PC-9 (cell line): ENCODE measurements around the gene LAG3. TPM values are rescaled to one million over a fixed set of nuclear protein-coding genes. Genes with fewer than 3 reads are reported as not detected.
A peak's percentile ranks its signal among the peaks of the same experiment; 100 is the strongest.

Experiments
- BruUV-seq: library from RNA; stranded (reverse); fragments of 400-500 nt; replicated peaks from 2 replicates; lab custom pipeline; 2021; lab: Mats Ljungman, UMichigan
- CTCF ChIA-PET: fragments of 300-600 bp; sonication (Branson Sonifier 250); formaldehyde crosslinking; loops from one replicate; lab custom pipeline; 2022; ENCODE audit warnings: antibody characterized with exemption; lab: Charles Lee
- POLR2A ChIA-PET: fragments of 300-600 bp; sonication (Branson Sonifier 250); formaldehyde crosslinking; loops from one replicate; lab custom pipeline; 2022; ENCODE audit warnings: antibody characterized with exemption; ENCODE audit not compliant: unreplicated experiment; lab: Charles Lee
- DNase-seq, 2 experiments: peaks; one replicate each; pipeline versions ENCODE4 v3.0.0 to v3.0.0-alpha.2; 2015 to 2022; ENCODE audit warnings: mixed read lengths in 1 of 2
- H2AFZ ChIP-seq: fragments of 200-600 bp; sonication (generic); 2 replicates; pipeline ENCODE4 v1.8.1; 2017; ENCODE audit warnings: antibody characterized with exemption
- H3F3A ChIP-seq: fragments of 200-600 bp; sonication (generic); 2 replicates; pipeline ENCODE4 v1.8.1; 2017; ENCODE audit warnings: antibody characterized with exemption, mild to moderate bottlenecking, low read depth; ENCODE audit not compliant: insufficient read depth
- H3K27ac ChIP-seq: fragments of 200-600 bp; sonication (generic); 2 replicates; pipeline ENCODE4 v1.6.1; 2016; ENCODE audit warnings: mixed run types
- H3K27me3 ChIP-seq: fragments of 200-600 bp; sonication (generic); 2 replicates; pipeline ENCODE4 v1.6.1; 2016; ENCODE audit warnings: low read depth, mixed run types; ENCODE audit not compliant: insufficient read depth
- H3K36me3 ChIP-seq: fragments of 200-600 bp; sonication (generic); 2 replicates; pipeline ENCODE4 v1.6.1; 2016; ENCODE audit warnings: low read depth, mixed run types
- H3K4me1 ChIP-seq: fragments of 200-600 bp; sonication (generic); replicated peaks from 2 replicates; pipeline ENCODE4 v1.6.1; 2016; ENCODE audit warnings: mixed run types; ENCODE audit not compliant: insufficient read depth
- H3K4me2 ChIP-seq: fragments of 200-600 bp; sonication (generic); 2 replicates; pipeline ENCODE4 v1.6.1; 2017; ENCODE audit warnings: mixed run types
- H3K4me3 ChIP-seq: fragments of 200-600 bp; sonication (generic); 2 replicates; pipeline ENCODE4 v1.6.1; 2016; ENCODE audit warnings: mixed run types
- H3K79me2 ChIP-seq: fragments of 200-600 bp; sonication (generic); 2 replicates; pipeline ENCODE4 v1.6.1; 2017; ENCODE audit warnings: low read depth, mixed run types
- H3K9me2 ChIP-seq: fragments of 200-600 bp; sonication (generic); 2 replicates; pipeline ENCODE4 v1.8.1; 2017; ENCODE audit warnings: mild to moderate bottlenecking; ENCODE audit not compliant: insufficient read depth
- H3K9me3 ChIP-seq: fragments of 200-600 bp; sonication (generic); 2 replicates; pipeline ENCODE4 v1.8.1; 2016; ENCODE audit warnings: low read depth; ENCODE audit not compliant: insufficient read depth
- H4K20me1 ChIP-seq: fragments of 200-600 bp; sonication (generic); 2 replicates; pipeline ENCODE4 v1.8.1; 2017; ENCODE audit not compliant: insufficient read depth
- CTCF ChIP-seq: fragments of 200-600 bp; sonication (generic); conservative IDR thresholded peaks from 2 replicates; pipeline ENCODE4 v1.6.1; 2017; ENCODE audit warnings: mixed run types, antibody characterized with exemption, mild to moderate bottlenecking, moderate library complexity
- EZH2 ChIP-seq: fragments of 200-600 bp; sonication (generic); IDR thresholded peaks from 2 replicates; pipeline ENCODE4 v1.8.0; 2017; ENCODE audit warnings: antibody characterized with exemption, low read depth
- intact Hi-C: fragments of 100-400 bp; cut with micrococcal nuclease; formaldehyde crosslinking; loops from one replicate; pipeline ENCODE4 v1.10.0; 2022; ENCODE audit not compliant: unreplicated experiment
- total RNA-seq: library from RNA; stranded (reverse); gene quantifications from 2 replicates; pipeline ENCODE4 v1.2.3, GENCODE V29; 2021

LAG3 gene
- total RNA-seq, 1 experiment from 2014 or later: 10.5 TPM

- no peaks in the 10 kb centered on the region for H4K20me1 ChIP-seq
- CTCF ChIA-PET: interaction anchor here (0.6 to 2.4 kb wide), 3 partner anchors 28 to 184 kb away, joined by 4 to 18 read pairs (median 15); partner anchors contain the start of genes MLF2 and ZNF384
- H3K4me2 ChIP-seq: peak overlapping the region; percentile 85
- peaks cover 19% of the 10 kb centered on the region for H3K4me1 ChIP-seq
- H3K27me3 ChIP-seq: no peaks in the 10 kb centered on the region
- no peaks in the 10 kb centered on the region for H3K9me3 ChIP-seq
- no peaks in the 10 kb centered on the region for H3K9me2 ChIP-seq
- intact Hi-C loops: loop anchor here (1.0 kb wide), 3 partner anchors 29 to 61 kb away; partner anchors contain the start of genes ING4, MLF2 and ZNF384
- TSS peak; percentile 75 for BruUV-seq
- DNase-seq: peak in 1 of 2 experiments; percentile 23
- H3K27ac ChIP-seq: peak overlapping the region; percentile 60
- peak overlapping the region; percentile 77 for H3K4me3 ChIP-seq
- H3K36me3 ChIP-seq: no peaks in the 10 kb centered on the region
- TF ChIP-seq EZH2 (no peak), CTCF (no peak)
- H2AFZ ChIP-seq: peak overlapping the region; percentile 83
- peaks cover 22% of the 10 kb centered on the region for H3K79me2 ChIP-seq
- POLR2A ChIA-PET: interaction anchor here (0.7 to 1.7 kb wide), 7 partner anchors 35 to 213 kb away, joined by 3 to 41 read pairs (median 5); partner anchors contain the start of genes CD4, PTMS, SPSB2 and ZNF384
- H3F3A ChIP-seq: peaks cover 9% of the 10 kb centered on the region
Measured at GRCh38 chr12:6724409-6724797, 47.9 kb upstream of the LAG3 start.

- peak overlapping the region; percentile 77; the same call in 1 of the 2 replicates for H3K4me3 ChIP-seq
- no peaks in the 10 kb centered on the region for H3K9me2 ChIP-seq
- no peaks in the 10 kb centered on the region for H4K20me1 ChIP-seq
- intact Hi-C loops: no loop called here
- ChIA-PET CTCF (interaction anchor here (2.4 kb wide), 1 partner anchor 28 kb away, joined by 18 read pairs; the partner anchor contains the start of gene MLF2), POLR2A (interaction anchor here (0.9 kb wide), 1 partner anchor 36 kb away, joined by 3 read pairs; the partner anchor contains the start of gene ZNF384)
- peaks cover 19% of the 10 kb centered on the region for H3K4me1 ChIP-seq
- no peaks in the 10 kb centered on the region for H3K9me3 ChIP-seq
- no TSS peak for BruUV-seq
- peaks cover 5% of the 10 kb centered on the region; the same call in 1 of the 2 replicates for H3K36me3 ChIP-seq
- no peak overlapping the region for H3K27ac ChIP-seq
- peaks cover 9% of the 10 kb centered on the region for H3F3A ChIP-seq
- no peak overlapping the region for H2AFZ ChIP-seq
- peaks cover 22% of the 10 kb centered on the region for H3K79me2 ChIP-seq
- H3K4me2 ChIP-seq: peak overlapping the region; percentile 85
- TF ChIP-seq EZH2 (no peak), CTCF (no peak)
- no peak for DNase-seq
- no peaks in the 10 kb centered on the region for H3K27me3 ChIP-seq
Measured at GRCh38 chr12:6725350-6725749, 47.0 kb upstream of the LAG3 start.

GRCh38 chr12:6729186-6729585, 43.1 kb upstream of the LAG3 start:
- Histone ChIP-seq H3K4me1 (peaks cover 12% of the 10 kb centered on the region; the same call in 1 of the 2 replicates), H3K4me3 (no peak overlapping the region), H4K20me1 (no peaks in the 10 kb centered on the region), H3K27me3 (no peaks in the 10 kb centered on the region), H3K4me2 (no peak overlapping the region), H3K27ac (no peak overlapping the region), H2AFZ (no peak overlapping the region), H3K9me3 (no peaks in the 10 kb centered on the region), H3K9me2 (no peaks in the 10 kb centered on the region), H3F3A (peaks cover 3% of the 10 kb centered on the region; the same call in 1 of the 2 replicates), H3K36me3 (peaks cover 14% of the 10 kb centered on the region; the same call in 1 of the 2 replicates), H3K79me2 (peaks cover 17% of the 10 kb centered on the region)
- TF ChIP-seq EZH2 (no peak), CTCF (no peak)
- POLR2A ChIA-PET: interaction anchor here (0.7 kb wide), 1 partner anchor 135 kb away, joined by 6 read pairs; no protein-coding TSS in a partner anchor
- CTCF ChIA-PET: no interaction called here
- DNase-seq: no peak
- intact Hi-C loops: no loop called here
- BruUV-seq: no TSS peak
